ENCODE results near the gene CCL14. TPM values are rescaled to one million over a fixed set of nuclear protein-coding genes. Genes with fewer than 3 reads are reported as not detected.
A peak's percentile ranks its signal among the peaks of the same experiment; 100 is the strongest.

CCL14 gene
- total RNA-seq, 2 donors from 2014 or later = 4.1 to 13.0 TPM

- no peak for DNase-seq (ENCODE audit: low spot score)
- H3K36me3 ChIP-seq = no peaks in the 10 kb centered on the region
- H3K4me1 ChIP-seq = peaks cover 0 to 8% of the 10 kb centered on the region in 2 donors
- TF ChIP-seq CTCF (IDR thresholded peaks at IDR 0.05) = no peak
- H3K27me3 ChIP-seq = no peaks in the 10 kb centered on the region
- H3K4me3 ChIP-seq = no peak overlapping the region
- H3K9me3 ChIP-seq = no peaks in the 10 kb centered on the region
- H3K27ac ChIP-seq = no peak overlapping the region
These were observed 9.0 kb downstream of the CCL14 start for GRCh38 chr17:35977509-35977908.

- H3K27ac ChIP-seq = peak overlapping the region in 1 of 2 donors; percentile 31
These were observed 12.9 kb downstream of the CCL14 start for GRCh38 chr17:35973333-35974260.

GRCh38 chr17:35972945-35973332 is 13.6 kb downstream of the CCL14 start:
- no peak overlapping the region for H3K27ac ChIP-seq
- H3K27me3 ChIP-seq = no peaks in the 10 kb centered on the region
- no peaks in the 10 kb centered on the region for H3K36me3 ChIP-seq
- peaks cover 0 to 8% of the 10 kb centered on the region in 2 donors for H3K4me1 ChIP-seq
- no peak overlapping the region for H3K4me3 ChIP-seq
- no peak for DNase-seq (ENCODE audit: low spot score)
- no peaks in the 10 kb centered on the region for H3K9me3 ChIP-seq
- TF ChIP-seq CTCF (IDR thresholded peaks at IDR 0.05) = no peak

More at GRCh38 chr17:35973333-35974260, 12.9 kb downstream of the CCL14 start:
- Histone ChIP-seq H3K36me3 (no peaks in the 10 kb centered on the region), H3K27me3 (no peaks in the 10 kb centered on the region), H3K9me3 (no peaks in the 10 kb centered on the region), H3K4me1 (peaks cover 0 to 8% of the 10 kb centered on the region in 2 donors), H3K4me3 (no peak overlapping the region)
- peak; percentile 67 for DNase-seq (ENCODE audit: low spot score)
- no peak for TF ChIP-seq CTCF (IDR thresholded peaks at IDR 0.05)

GRCh38 chr17:35972535-35972934 is 14.0 kb downstream of the CCL14 start:
- Histone ChIP-seq H3K4me3 (no peak overlapping the region), H3K27ac (no peak overlapping the region), H3K9me3 (no peaks in the 10 kb centered on the region), H3K27me3 (no peaks in the 10 kb centered on the region), H3K4me1 (peaks cover 0 to 8% of the 10 kb centered on the region in 2 donors), H3K36me3 (no peaks in the 10 kb centered on the region)
- TF ChIP-seq CTCF (IDR thresholded peaks at IDR 0.05) = no peak
- DNase-seq (ENCODE audit: low spot score) = no peak

GRCh38 chr17:35972066-35972465 is 14.5 kb downstream of the CCL14 start:
- peaks cover 0 to 8% of the 10 kb centered on the region in 2 donors for H3K4me1 ChIP-seq
- no peak overlapping the region for H3K27ac ChIP-seq
- no peaks in the 10 kb centered on the region for H3K9me3 ChIP-seq
- no peak for TF ChIP-seq CTCF (IDR thresholded peaks at IDR 0.05)
- no peak overlapping the region for H3K4me3 ChIP-seq
- no peak for DNase-seq (ENCODE audit: low spot score)
- H3K36me3 ChIP-seq = no peaks in the 10 kb centered on the region
- H3K27me3 ChIP-seq = no peaks in the 10 kb centered on the region

Measured in right atrium auricular region (tissue), 2 donors.